Heart left ventricle (tissue), 13 donors: Measurements from ENCODE around the gene RUFY3.

Experiments
- CTCF ChIP-seq, 12 donors: fragments of 200-600 bp; sonication (generic) in 4 of 12; IDR thresholded peaks; one replicate each; pipeline versions ENCODE4 v1.5.0 to v1.8.0; 2018 to 2022; ENCODE audit warnings: antibody characterized with exemption in 12 of 12, mild to moderate bottlenecking in 5 of 12
- POLR2A ChIP-seq, 2 donors: fragments of 450-650 bp; IDR thresholded peaks; one replicate each; pipeline ENCODE4 v1.6.1; 2017; ENCODE audit warnings: antibody characterized with exemption in 2 of 2, mild to moderate bottlenecking in 2 of 2, moderate library complexity in 2 of 2
- donor health status: ischemic (EF 13 %, LVEDD 7.1; RV severe dilation, severe dysfunction).
- donor health status: DM: no; HTN: yes; CAD: no.
- donor health status: DM: no; HTN: no; CAD: no.
- donor health status: ischemic (EF 25% LVEDD 6.9; RV normal size, moderate dysfunction).
- donor health status: ischemic (EF 25% LVEDD 5.7; RV mildly dilated, moderate dysfunction).
- donor health status: ischemic (EF 35%, LVEDD 5.7; RV mildly dilated, moderate dysfunction).
- donor health status: nonischemic (EF 11% LVEDD 7.7; RV severe dilation, severe dysfunction).
- donor health status: DM: yes; HTN: yes; CAD: no.
- donor health status: PGD.
- donor health status: ischemic (EF 29% LVEDD 5.4; RV normal size, mild dysfunction).
- donor health status: nonischemic (EF 23%, LVEDD 6.1; RV moderate dilation, normal function).

GRCh38 chr4:70676554-70677090 is 45.1 kb upstream of the RUFY3 start:
- no peak for TF ChIP-seq CTCF (IDR thresholded peaks at IDR 0.05)
- no peak for TF ChIP-seq POLR2A (IDR thresholded peaks at IDR 0.05)
